ENCODE measurements around the gene GH2. TPM values are rescaled to one million over a fixed set of nuclear protein-coding genes. Genes with fewer than 3 reads are reported as not detected.

The GH2 gene
- total RNA-seq: not detected
- not detected for polyA plus RNA-seq
- long read RNA-seq, donor 1: 0 reads
- long read RNA-seq, donor 2: 0 reads
- long read RNA-seq, donor 3: 0 reads
- long read RNA-seq, donor 4: 0 reads
- long read RNA-seq, donor 5: 0 reads

DNA sequence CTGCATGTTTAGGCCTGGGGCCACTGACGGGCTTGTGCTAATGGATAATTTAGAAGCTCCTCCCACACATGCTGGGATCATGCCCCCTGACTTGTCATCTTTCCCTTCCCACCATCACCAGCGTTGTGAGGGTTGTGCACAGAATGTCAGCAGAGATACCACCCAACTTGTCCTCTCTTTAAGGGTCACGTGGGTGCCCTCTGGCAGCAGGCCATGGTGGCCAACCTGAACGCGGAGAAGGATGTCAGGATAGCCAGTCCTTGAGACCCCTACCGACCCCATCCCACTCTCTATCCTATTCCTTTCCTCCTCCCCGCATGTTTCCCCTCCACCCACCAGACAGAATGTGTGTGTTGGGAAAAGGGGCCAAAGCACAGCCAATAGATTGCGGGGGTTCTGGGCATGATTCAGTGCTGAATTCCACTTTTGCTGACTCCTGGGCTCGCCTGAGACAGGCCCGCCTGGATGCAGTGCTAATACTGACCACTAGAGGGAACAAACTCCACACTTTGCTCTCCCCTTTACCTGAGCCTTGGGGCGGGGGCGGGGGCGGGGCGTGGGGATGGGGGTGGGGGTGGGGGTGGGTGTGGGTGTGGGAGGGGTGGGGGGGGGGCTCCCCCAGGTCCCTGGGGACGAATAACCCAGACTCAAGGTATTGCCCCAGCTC is at the start of gene GH2:
TSS of gene GH2 (minus strand) at position 10 of the 667 bp plus-strand sequence. CDS start 143 bp downstream, outside the sequence.
- DNase-seq: peak; percentile 36 to 47 (median 38)
- Histone ChIP-seq H3K27me3 (ENCODE audit: control insufficient read depth in 3 of 3, insufficient read depth in 3 of 3, low read length in 2 of 3) (peaks cover 0 to 3% (median 0%) of the 10 kb centered on the region in 3 donors), H3K36me3 (ENCODE audit: control insufficient read depth in 4 of 4, insufficient read depth in 4 of 4, low read length in 4 of 4) (no peaks in the 10 kb centered on the region), H3K4me1 (ENCODE audit: control insufficient read depth in 5 of 5, insufficient read depth in 5 of 5, low read length in 5 of 5) (peaks cover 0 to 2% (median 0%) of the 10 kb centered on the region in 5 donors), H3K4me3 (no peak within 1 kb of the TSS), H3K9me3 (ENCODE audit: control insufficient read depth in 4 of 4, insufficient read depth in 3 of 4, low read length in 3 of 4) (peaks cover 0 to 2% (median 0%) of the 10 kb centered on the region in 4 donors), H3K9ac (ENCODE audit: insufficient read depth in 1 of 2, low read length in 2 of 2) (no peak within 1 kb of the TSS), H3K27ac (ENCODE audit: low read depth in 1 of 2, low read length in 1 of 2) (no peak within 1 kb of the TSS)
- whole genome bisulfite sequencing, 2 donors: 40 to 43% methylated on average over 14 to 15 of the region's 15 CpGs
- TF ChIP-seq, protein P1, sequence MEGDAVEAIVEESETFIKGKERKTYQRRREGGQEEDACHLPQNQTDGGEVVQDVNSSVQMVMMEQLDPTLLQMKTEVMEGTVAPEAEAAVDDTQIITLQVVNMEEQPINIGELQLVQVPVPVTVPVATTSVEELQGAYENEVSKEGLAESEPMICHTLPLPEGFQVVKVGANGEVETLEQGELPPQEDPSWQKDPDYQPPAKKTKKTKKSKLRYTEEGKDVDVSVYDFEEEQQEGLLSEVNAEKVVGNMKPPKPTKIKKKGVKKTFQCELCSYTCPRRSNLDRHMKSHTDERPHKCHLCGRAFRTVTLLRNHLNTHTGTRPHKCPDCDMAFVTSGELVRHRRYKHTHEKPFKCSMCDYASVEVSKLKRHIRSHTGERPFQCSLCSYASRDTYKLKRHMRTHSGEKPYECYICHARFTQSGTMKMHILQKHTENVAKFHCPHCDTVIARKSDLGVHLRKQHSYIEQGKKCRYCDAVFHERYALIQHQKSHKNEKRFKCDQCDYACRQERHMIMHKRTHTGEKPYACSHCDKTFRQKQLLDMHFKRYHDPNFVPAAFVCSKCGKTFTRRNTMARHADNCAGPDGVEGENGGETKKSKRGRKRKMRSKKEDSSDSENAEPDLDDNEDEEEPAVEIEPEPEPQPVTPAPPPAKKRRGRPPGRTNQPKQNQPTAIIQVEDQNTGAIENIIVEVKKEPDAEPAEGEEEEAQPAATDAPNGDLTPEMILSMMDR (IDR thresholded peaks at IDR 0.05; ENCODE audit: control extremely low read depth, extremely low read depth): peak; percentile 14
- ATAC-seq (ENCODE audit: insufficient read depth, low FRiP score): no peak

DNA sequence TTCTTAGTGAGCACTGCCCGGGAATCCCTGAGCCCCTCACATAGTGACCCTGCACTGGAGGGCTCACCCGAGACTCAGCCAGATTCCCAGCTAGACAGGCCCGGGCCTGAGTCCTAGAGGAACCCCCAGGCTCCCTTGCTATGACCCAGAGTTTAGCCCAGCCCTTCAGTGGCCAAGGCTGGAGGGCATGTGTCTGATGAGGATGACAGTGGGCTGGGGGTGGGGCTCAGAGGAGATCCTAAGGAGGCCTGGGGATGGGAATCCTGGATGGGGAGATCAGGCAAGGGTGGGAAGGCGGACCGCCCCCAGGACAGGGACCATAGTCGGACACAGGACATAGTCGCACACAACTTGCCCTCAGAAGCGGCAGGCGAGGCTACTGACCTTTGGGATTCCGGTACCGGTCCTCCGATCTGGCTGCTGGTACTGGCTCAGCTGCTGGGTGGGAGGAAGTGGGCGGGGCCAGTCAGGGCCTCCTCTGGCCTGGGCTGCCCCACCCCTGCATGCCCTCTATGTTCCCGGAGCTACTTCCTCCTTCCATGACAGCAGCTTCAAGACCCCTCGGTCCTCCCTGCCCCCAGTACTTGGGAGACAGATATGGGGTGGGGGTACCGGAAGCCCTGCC is 49.3 kb upstream of the GH2 start:
- 32 to 46% methylated on average over 13 to 16 of the region's 16 CpGs for WGBS, 2 donors
- no peak overlapping the region for H3K9ac ChIP-seq (ENCODE audit: insufficient read depth in 1 of 2, low read length in 2 of 2)
- H3K27ac ChIP-seq (ENCODE audit: low read depth in 1 of 2, low read length in 1 of 2): peak overlapping the region in 1 of 2 donors; percentile 42
- TF ChIP-seq, protein P1 (IDR thresholded peaks at IDR 0.05; ENCODE audit: control extremely low read depth, extremely low read depth): no peak
- H3K4me1 ChIP-seq (ENCODE audit: control insufficient read depth in 5 of 5, insufficient read depth in 5 of 5, low read length in 5 of 5): peaks cover 0 to 5% (median 0%) of the 10 kb centered on the region in 5 donors
- no peaks in the 10 kb centered on the region for H3K36me3 ChIP-seq (ENCODE audit: control insufficient read depth in 4 of 4, insufficient read depth in 4 of 4, low read length in 4 of 4)
- no peaks in the 10 kb centered on the region for H3K9me3 ChIP-seq (ENCODE audit: control insufficient read depth in 4 of 4, insufficient read depth in 3 of 4, low read length in 3 of 4)
- H3K4me3 ChIP-seq: no peak overlapping the region
- DNase-seq: peak in 2 of 3 donors; percentile 44 to 53
- ATAC-seq (ENCODE audit: insufficient read depth, low FRiP score): peak; percentile 54
- H3K27me3 ChIP-seq (ENCODE audit: control insufficient read depth in 3 of 3, insufficient read depth in 3 of 3, low read length in 2 of 3): no peaks in the 10 kb centered on the region

DNA sequence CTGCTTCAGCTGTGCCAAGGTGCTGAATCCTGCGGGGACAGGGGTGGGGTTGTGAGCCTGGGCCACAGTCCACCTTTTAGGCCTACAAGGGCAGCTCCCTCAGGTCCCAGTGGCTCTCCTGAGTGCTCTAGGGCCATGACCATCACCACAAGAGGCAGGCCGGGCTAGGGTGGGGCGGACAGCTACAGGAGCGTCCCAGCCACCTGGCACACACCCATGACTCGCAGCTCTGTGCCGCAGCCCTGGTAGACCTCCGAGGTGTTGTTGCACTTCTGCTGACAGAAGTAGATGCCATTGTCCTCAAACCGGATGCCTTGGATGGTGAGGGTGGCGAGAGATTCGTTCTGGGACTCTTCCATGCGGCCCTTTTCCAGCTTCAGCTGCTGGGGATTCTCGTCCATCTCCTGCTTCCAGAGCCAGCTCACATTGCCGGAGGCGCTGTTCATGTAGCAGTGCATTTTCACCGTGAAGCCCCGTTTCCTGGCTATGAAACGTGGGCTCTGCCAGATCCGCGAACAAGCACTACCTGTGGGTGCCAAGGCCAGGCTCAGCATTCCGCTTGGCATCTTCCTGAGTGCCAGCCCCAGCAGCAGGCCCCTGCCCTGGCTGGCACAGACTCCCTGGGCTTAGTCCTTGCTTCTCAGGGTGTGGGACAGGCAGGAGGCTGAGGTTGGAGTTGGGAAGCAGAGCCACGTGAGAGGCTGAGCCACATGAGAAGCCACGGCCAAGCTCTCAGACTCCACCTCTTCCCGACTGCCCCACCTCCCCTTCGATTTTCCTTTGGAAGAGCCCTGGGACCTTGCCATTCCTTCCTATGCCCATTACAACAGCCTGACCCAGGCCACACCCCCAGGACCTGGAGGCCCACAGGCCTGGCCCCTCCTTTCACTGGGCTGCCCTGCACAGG is 48.4 kb upstream of the GH2 start:
- TF ChIP-seq, protein P1 (IDR thresholded peaks at IDR 0.05; ENCODE audit: control extremely low read depth, extremely low read depth): no peak
- Histone ChIP-seq H3K9ac (ENCODE audit: insufficient read depth in 1 of 2, low read length in 2 of 2) (no peak overlapping the region), H3K4me3 (no peak overlapping the region), H3K4me1 (ENCODE audit: control insufficient read depth in 5 of 5, insufficient read depth in 5 of 5, low read length in 5 of 5) (peaks cover 0 to 5% (median 0%) of the 10 kb centered on the region in 5 donors), H3K9me3 (ENCODE audit: control insufficient read depth in 4 of 4, insufficient read depth in 3 of 4, low read length in 3 of 4) (no peaks in the 10 kb centered on the region), H3K27me3 (ENCODE audit: control insufficient read depth in 3 of 3, insufficient read depth in 3 of 3, low read length in 2 of 3) (no peaks in the 10 kb centered on the region), H3K27ac (ENCODE audit: low read depth in 1 of 2, low read length in 1 of 2) (no peak overlapping the region), H3K36me3 (ENCODE audit: control insufficient read depth in 4 of 4, insufficient read depth in 4 of 4, low read length in 4 of 4) (no peaks in the 10 kb centered on the region)
- DNase-seq: no peak
- 86 to 91% methylated on average over 24 of the region's 24 CpGs for whole genome bisulfite sequencing, 2 donors
- ATAC-seq (ENCODE audit: insufficient read depth, low FRiP score): no peak

Data from lung (tissue), 16 donors.